Tibial nerve (tissue), 4 donors: ENCODE results near the gene DOP1B. TPM values are rescaled to one million over a fixed set of nuclear protein-coding genes. Genes with fewer than 3 reads are reported as not detected.
"Not testable (repeated sequence)": the region's sequence is repeated elsewhere in the genome, so short reads cannot be mapped to it uniquely, and the experiment has no call there.

Source experiments
- DNase-seq, 2 donors: peaks; one replicate each; pipeline ENCODE4 v3.0.0-alpha.2; 2019; ENCODE audit warnings: low spot score in 2 of 2
- H3K27ac ChIP-seq, 4 donors: fragments of 200-600 bp; sonication (generic) in 3 of 4; one replicate each; pipeline ENCODE4 v1.5.1; 2017 to 2019; ENCODE audit warnings: mild to moderate bottlenecking in 1 of 4
- H3K27me3 ChIP-seq, 2 donors: fragments of 200-600 bp; sonication (generic) in 1 of 2; one replicate each; pipeline versions ENCODE4 v1.5.1 to v1.6.0; 2017 to 2019
- H3K36me3 ChIP-seq, 3 donors: fragments of 200-600 bp; sonication (generic); one replicate each; pipeline ENCODE4 v1.5.1; 2018 to 2019
- H3K4me1 ChIP-seq, 4 donors: fragments of 200-600 bp; sonication (generic) in 3 of 4; one replicate each; pipeline ENCODE4 v1.5.1; 2017 to 2019
- H3K4me3 ChIP-seq, 4 donors: fragments of 200-600 bp; sonication (generic) in 3 of 4; one replicate each; pipeline ENCODE4 v1.5.1; 2017 to 2019; ENCODE audit warnings: mild to moderate bottlenecking in 1 of 4, moderate library complexity in 1 of 4
- H3K9me3 ChIP-seq, 4 donors: fragments of 200-600 bp; sonication (generic) in 3 of 4; one replicate each; pipeline ENCODE4 v1.5.1; 2017 to 2019
- EP300 ChIP-seq, 2 donors: sonication (generic); formaldehyde crosslinking; IDR thresholded peaks; one replicate each; pipeline ENCODE4 v1.6.1; 2017; ENCODE audit warnings: antibody characterized with exemption in 2 of 2, mild to moderate bottlenecking in 1 of 2
- POLR2A ChIP-seq, 2 donors: fragments of 450-650 bp; IDR thresholded peaks; one replicate each; pipeline ENCODE4 v1.6.1; 2017; ENCODE audit warnings: antibody characterized with exemption in 2 of 2, mild to moderate bottlenecking in 2 of 2, moderate library complexity in 2 of 2
- WGBS, 2 donors: methylation state at CpG; one replicate each; pipeline ENCODE4 v1.1.5; 2018; 5-methylcytosine and 5-hydroxymethylcytosine counted together
- total RNA-seq, 4 donors: library from RNA; depleted of rRNA; stranded (reverse); fragments of >200 nt; gene quantifications; one replicate each; pipeline ENCODE4 v1.1.0, GENCODE V29; 2016
- TF ChIP-seq, protein P1 (sequence below), 5 experiments: fragments of 200-600 bp in 3 of 5; fragments of 450-650 bp in 2 of 5; sonication (generic) in 3 of 5; IDR thresholded peaks; one replicate each; pipeline ENCODE4 v1.5.1; 2016 to 2019; ENCODE audit warnings: antibody characterized with exemption in 5 of 5, mild to moderate bottlenecking in 3 of 5, moderate library complexity in 2 of 5

Gene DOP1B
- total RNA-seq, 4 donors from 2014 or later, result 12.3 to 29.9 (median 22.0) TPM

DNA sequence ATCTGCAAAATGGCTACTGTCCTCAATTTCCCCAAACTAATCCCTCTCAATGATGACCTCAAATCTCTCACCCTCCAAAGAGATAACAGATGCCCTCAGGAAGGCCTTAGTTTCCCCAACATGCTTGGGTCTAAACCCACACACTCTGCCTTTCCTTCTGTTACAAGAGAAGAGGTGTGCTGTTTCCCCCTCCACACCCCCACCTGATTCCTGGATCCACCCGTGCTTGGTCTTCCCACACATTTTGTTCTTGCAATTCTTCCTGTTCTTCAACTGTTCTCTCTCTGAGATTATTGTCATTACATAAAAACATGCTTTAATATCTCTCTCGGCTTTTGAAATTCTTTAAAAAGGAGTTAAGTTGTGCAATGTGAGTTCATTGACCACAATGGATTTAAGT is 27.4 kb upstream of the DOP1B start:
- 39 to 52% methylated on average over 2 of the region's 2 CpGs for WGBS, 2 donors
- peaks cover 0 to 5% (median 0%) of the 10 kb centered on the region in 3 donors for H3K36me3 ChIP-seq
- no peak for DNase-seq
- H3K27ac ChIP-seq, result peak overlapping the region in 3 of 4 donors; percentile 62 to 81 (median 64)
- no peaks in the 10 kb centered on the region for H3K27me3 ChIP-seq
- H3K4me1 ChIP-seq, result peaks cover 0 to 40% (median 5%) of the 10 kb centered on the region in 4 donors
- H3K4me3 ChIP-seq, result no peak overlapping the region
- TF ChIP-seq POLR2A (IDR thresholded peaks at IDR 0.05) (no peak), EP300 (IDR thresholded peaks at IDR 0.05) (no peak)
- TF ChIP-seq, protein P1, sequence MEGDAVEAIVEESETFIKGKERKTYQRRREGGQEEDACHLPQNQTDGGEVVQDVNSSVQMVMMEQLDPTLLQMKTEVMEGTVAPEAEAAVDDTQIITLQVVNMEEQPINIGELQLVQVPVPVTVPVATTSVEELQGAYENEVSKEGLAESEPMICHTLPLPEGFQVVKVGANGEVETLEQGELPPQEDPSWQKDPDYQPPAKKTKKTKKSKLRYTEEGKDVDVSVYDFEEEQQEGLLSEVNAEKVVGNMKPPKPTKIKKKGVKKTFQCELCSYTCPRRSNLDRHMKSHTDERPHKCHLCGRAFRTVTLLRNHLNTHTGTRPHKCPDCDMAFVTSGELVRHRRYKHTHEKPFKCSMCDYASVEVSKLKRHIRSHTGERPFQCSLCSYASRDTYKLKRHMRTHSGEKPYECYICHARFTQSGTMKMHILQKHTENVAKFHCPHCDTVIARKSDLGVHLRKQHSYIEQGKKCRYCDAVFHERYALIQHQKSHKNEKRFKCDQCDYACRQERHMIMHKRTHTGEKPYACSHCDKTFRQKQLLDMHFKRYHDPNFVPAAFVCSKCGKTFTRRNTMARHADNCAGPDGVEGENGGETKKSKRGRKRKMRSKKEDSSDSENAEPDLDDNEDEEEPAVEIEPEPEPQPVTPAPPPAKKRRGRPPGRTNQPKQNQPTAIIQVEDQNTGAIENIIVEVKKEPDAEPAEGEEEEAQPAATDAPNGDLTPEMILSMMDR (IDR thresholded peaks at IDR 0.05), result no peak
- no peaks in the 10 kb centered on the region for H3K9me3 ChIP-seq

DNA sequence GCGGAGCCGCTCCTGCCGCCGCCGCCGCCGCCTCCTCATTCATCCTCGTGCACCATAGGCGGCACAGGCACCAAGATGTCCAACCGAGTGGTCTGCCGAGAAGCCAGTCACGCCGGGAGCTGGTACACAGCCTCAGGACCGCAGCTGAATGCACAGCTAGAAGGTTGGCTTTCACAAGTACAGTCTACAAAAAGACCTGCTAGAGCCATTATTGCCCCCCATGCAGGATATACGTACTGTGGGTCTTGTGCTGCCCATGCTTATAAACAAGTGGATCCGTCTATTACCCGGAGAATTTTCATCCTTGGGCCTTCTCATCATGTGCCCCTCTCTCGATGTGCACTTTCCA is 26.2 kb upstream of the DOP1B start:
- H3K36me3 ChIP-seq, H3K27me3 ChIP-seq, H3K9me3 ChIP-seq, DNase-seq: not testable (repeated sequence)
- Histone ChIP-seq H3K4me1 (peaks cover 0 to 42% (median 7%) of the 10 kb centered on the region in 4 donors), H3K27ac (peak overlapping the region in 2 of 4 donors; percentile 78 to 81), H3K4me3 (peak overlapping the region in 3 of 4 donors; percentile 41 to 63 (median 47))
- 18 to 44% methylated on average over 5 to 16 of the region's 18 CpGs for WGBS, 2 donors

DNA sequence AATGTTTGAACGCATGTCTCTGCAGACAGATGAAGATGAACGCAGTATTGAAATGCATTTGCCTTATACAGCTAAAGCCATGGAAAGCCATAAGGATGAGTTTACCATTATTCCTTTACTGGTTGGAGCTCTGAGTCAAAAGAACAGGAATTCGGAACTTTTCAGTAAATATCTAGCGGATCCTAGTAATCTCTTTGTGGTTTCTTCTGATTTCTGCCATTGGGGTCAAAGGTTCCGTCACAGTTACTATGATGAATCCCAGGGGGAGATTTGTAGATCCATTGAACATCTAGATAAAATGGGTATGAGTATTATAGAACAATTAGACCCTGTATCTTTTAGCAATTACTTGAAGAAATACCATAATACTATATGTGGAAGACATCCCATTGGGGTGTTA is 25.8 kb upstream of the DOP1B start:
- not testable (repeated sequence) for H3K27ac ChIP-seq, DNase-seq, H3K36me3 ChIP-seq, H3K4me3 ChIP-seq, H3K27me3 ChIP-seq, H3K9me3 ChIP-seq
- 92 to 93% methylated on average over 5 of the region's 5 CpGs for WGBS, 2 donors
- H3K4me1 ChIP-seq, result peaks cover 0 to 38% (median 5%) of the 10 kb centered on the region in 4 donors

DNA sequence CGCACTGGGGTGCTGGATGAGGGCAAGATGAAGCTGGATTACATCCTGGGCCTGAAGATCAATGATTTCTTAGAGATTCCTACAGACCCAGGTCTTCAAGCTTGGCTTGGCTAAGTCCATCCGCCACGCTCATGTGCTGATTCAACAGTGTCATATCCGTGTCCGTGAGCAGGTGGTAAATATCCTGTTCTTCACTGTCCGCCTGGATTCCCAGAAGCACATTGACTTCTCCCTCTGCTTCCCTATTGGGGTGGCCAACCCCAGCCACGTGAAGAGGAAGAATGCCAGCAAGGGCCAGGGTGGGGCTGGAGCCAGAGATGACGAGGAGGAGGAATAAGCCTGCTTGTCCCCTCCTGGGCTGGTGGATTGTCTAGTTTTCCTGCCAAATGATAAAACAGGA is 23.9 kb upstream of the DOP1B start:
- no peaks in the 10 kb centered on the region for H3K9me3 ChIP-seq
- H3K4me3 ChIP-seq, result no peak overlapping the region
- 77 to 85% methylated on average over 8 of the region's 8 CpGs for WGBS, 2 donors
- TF ChIP-seq, protein P1 (IDR thresholded peaks at IDR 0.05), result no peak
- TF ChIP-seq POLR2A (IDR thresholded peaks at IDR 0.05) (no peak), EP300 (IDR thresholded peaks at IDR 0.05) (peak in 1 of 2 donors; percentile 38)
- peaks cover 0 to 44% (median 10%) of the 10 kb centered on the region in 4 donors for H3K4me1 ChIP-seq
- H3K27ac ChIP-seq, result no peak overlapping the region
- peaks cover 0 to 5% (median 0%) of the 10 kb centered on the region in 3 donors for H3K36me3 ChIP-seq
- no peaks in the 10 kb centered on the region for H3K27me3 ChIP-seq
- DNase-seq, result peak in 1 of 2 donors; percentile 47

DNA sequence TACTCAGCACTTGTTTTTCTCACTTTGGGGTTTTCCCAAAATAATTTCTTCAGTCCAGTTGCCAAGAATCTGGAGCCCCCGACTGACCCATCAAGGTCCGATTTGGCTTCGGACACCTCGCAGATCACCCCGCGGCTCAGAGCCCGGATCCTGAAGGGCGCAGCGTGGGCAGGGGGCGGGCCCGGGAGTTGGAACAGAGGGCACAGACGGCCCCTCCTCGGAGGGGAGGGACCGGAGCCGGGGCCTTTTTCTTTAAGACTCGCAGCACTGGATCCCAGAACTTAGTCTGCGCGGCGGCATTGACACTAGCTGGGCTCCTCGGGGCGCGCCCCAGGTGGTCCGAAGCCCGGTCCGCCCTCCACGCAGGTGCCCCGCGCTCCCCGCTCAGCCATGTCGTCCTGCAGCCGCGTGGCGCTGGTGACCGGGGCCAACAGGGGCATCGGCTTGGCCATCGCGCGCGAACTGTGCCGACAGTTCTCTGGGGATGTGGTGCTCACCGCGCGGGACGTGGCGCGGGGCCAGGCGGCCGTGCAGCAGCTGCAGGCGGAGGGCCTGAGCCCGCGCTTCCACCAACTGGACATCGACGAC is 21.7 kb upstream of the DOP1B start, which contains the start of gene CBR3:
CBR3 (plus strand) TSS at position 277 of the 588 bp plus-strand sequence; CDS start at position 391, 114 bp downstream.
- no peaks in the 10 kb centered on the region for H3K27me3 ChIP-seq
- WGBS, 2 donors, result 0 to 1% methylated on average over 38 to 53 of the region's 53 CpGs
- peak; percentile 64 to 66 for DNase-seq
- H3K36me3 ChIP-seq, result peaks cover 0 to 22% (median 0%) of the 10 kb centered on the region in 3 donors
- H3K4me3 ChIP-seq, result peak within 1 kb of the TSS; percentile 60 to 98 (median 71)
- TF ChIP-seq, protein P1 (IDR thresholded peaks at IDR 0.05), result peak in 1 of 5 experiments; percentile 16
- TF ChIP-seq EP300 (IDR thresholded peaks at IDR 0.05) (peak in 1 of 2 donors; percentile 88), POLR2A (IDR thresholded peaks at IDR 0.05) (peak in 1 of 2 donors; percentile 63)
- peak within 1 kb of the TSS; percentile 80 to 100 (median 93) for H3K27ac ChIP-seq
- H3K4me1 ChIP-seq, result peaks cover 0 to 36% (median 10%) of the 10 kb centered on the region in 4 donors
- H3K9me3 ChIP-seq, result no peaks in the 10 kb centered on the region

DNA sequence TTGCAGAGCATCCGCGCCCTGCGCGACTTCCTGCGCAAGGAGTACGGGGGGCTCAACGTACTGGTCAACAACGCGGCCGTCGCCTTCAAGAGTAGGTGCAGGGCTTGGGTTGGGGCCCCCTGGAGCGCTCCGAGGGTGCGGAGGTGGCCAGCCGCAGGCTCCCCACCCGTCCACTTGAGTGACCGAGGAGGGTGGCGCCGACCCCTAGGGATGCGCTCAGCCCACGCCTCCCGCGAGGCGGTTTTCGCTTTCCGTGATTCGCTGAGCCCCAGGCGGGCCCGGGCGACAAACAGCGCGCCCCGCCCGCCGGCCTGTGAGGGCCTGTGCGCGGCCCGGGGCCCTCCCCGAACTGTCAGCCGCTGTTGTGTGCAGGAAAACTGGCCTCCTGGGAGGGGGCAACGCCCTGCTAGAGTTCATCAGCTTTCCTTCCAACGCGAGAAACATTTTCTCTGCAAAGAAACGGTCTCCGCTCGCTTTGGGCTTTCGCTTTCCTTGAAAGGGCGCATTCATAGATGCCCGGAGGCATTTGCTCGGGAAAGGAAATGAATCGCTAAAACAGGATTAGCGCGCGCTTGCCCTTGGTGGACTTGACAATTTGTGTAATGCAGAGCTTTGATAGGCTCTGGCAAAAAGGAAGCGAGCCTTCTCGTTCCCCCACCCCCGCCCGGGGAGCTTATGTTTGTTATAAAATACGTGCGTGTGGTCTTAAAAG is 21.1 kb upstream of the DOP1B start:
- WGBS, 2 donors, result 0 to 1% methylated on average over 33 to 39 of the region's 60 CpGs
- Histone ChIP-seq H3K36me3 (peaks cover 0 to 29% (median 0%) of the 10 kb centered on the region in 3 donors), H3K27ac (peak overlapping the region; percentile 80 to 100 (median 93)), H3K4me3 (peak overlapping the region; percentile 60 to 98 (median 71)), H3K27me3 (no peaks in the 10 kb centered on the region), H3K9me3 (no peaks in the 10 kb centered on the region), H3K4me1 (peaks cover 0 to 35% (median 10%) of the 10 kb centered on the region in 4 donors)
- peak; percentile 61 to 75 for DNase-seq
- TF ChIP-seq EP300 (IDR thresholded peaks at IDR 0.05), result peak in 1 of 2 donors; percentile 82
- TF ChIP-seq, protein P1 (IDR thresholded peaks at IDR 0.05), result no peak
- peak in 1 of 2 donors; percentile 63 for TF ChIP-seq POLR2A (IDR thresholded peaks at IDR 0.05)

DNA sequence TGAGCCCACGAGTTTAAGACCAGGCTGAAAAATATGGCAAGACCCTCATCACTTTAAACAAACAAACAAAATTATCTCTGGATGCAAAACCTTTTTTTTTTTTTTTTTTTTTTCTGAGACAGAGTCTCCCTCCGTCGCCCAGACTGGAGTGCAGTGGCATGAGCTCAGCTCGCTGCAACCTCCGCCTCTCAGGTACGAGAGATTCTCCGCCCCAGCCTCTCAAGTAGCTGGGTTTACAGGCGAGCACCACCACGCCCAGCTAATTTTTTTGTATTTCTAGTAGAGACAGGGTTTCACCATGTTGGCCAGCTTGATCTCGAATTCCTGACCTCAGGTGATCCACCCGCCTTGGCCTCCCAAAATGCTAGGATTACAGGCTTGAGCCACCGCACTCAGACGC is 16.8 kb upstream of the DOP1B start:
- Histone ChIP-seq H3K36me3 (peaks cover 0 to 43% (median 2%) of the 10 kb centered on the region in 3 donors), H3K4me1 (peaks cover 0 to 33% (median 8%) of the 10 kb centered on the region in 4 donors)
- not testable (repeated sequence) for H3K9me3 ChIP-seq, H3K4me3 ChIP-seq, H3K27ac ChIP-seq, H3K27me3 ChIP-seq, DNase-seq
- WGBS, 2 donors, result 94 to 95% methylated on average over 13 of the region's 13 CpGs
